WERI-Rb-1 (cell line): Measurements from ENCODE around the gene TIMP4.

Experiments used
- DNase-seq: peaks from one replicate; pipeline ENCODE4 v3.0.0-alpha.2; 2020
- H3K27ac ChIP-seq: fragments of 250-450 bp; sonication (Bioruptor Pico); 2 replicates; pipeline ENCODE4 v1.5.1; 2020; ENCODE audit warnings: mild to moderate bottlenecking, moderate library complexity
- H3K27me3 ChIP-seq: fragments of 250-450 bp; sonication (Bioruptor Pico); 2 replicates; pipeline ENCODE4 v1.5.1; 2021; ENCODE audit warnings: mild to moderate bottlenecking, low read depth, moderate library complexity; ENCODE audit not compliant: insufficient read depth, severe bottlenecking
- H3K36me3 ChIP-seq: fragments of 250-450 bp; sonication (Bioruptor Pico); 2 replicates; pipeline ENCODE4 v1.5.1; 2020; ENCODE audit warnings: mild to moderate bottlenecking, moderate library complexity
- H3K4me3 ChIP-seq: 2 replicates; pipeline ENCODE4 v1.5.1; 2011; ENCODE audit warnings: low read depth, mild to moderate bottlenecking, control low read depth, low read length
- H3K9me3 ChIP-seq: fragments of 250-450 bp; sonication (Bioruptor Pico); 2 replicates; pipeline ENCODE4 v1.5.1; 2021; ENCODE audit warnings: mild to moderate bottlenecking, moderate library complexity; ENCODE audit not compliant: severe bottlenecking
- CTCF ChIP-seq: IDR thresholded peaks from 2 replicates; pipeline ENCODE4 v1.5.1; 2011; ENCODE audit warnings: low read depth, mild to moderate bottlenecking, control low read depth, inconsistent platforms, low read length

The TIMP4 gene

GRCh38 chr3:12196684-12197083 is 38.0 kb upstream of the TIMP4 start:
- no peaks in the 10 kb centered on the region for H3K36me3 ChIP-seq
- no peaks in the 10 kb centered on the region for H3K9me3 ChIP-seq
- DNase-seq: peak; percentile 16
- H3K4me3 ChIP-seq: no peak overlapping the region
- no peak overlapping the region; the same call in 1 of the 2 replicates for H3K27ac ChIP-seq
- no peak for TF ChIP-seq CTCF
- no peaks in the 10 kb centered on the region for H3K27me3 ChIP-seq

GRCh38 chr3:12195231-12195630 is 36.5 kb upstream of the TIMP4 start:
- DNase-seq: no peak
- Histone ChIP-seq H3K36me3 (no peaks in the 10 kb centered on the region), H3K9me3 (no peaks in the 10 kb centered on the region), H3K27ac (no peak overlapping the region), H3K27me3 (no peaks in the 10 kb centered on the region), H3K4me3 (no peak overlapping the region)
- no peak for TF ChIP-seq CTCF

GRCh38 chr3:12194669-12195161 is 36.0 kb upstream of the TIMP4 start:
- peak; percentile 20 for DNase-seq
- no peak overlapping the region for H3K4me3 ChIP-seq
- no peaks in the 10 kb centered on the region for H3K27me3 ChIP-seq
- peak; percentile 70 for TF ChIP-seq CTCF
- no peak overlapping the region for H3K27ac ChIP-seq
- no peaks in the 10 kb centered on the region for H3K36me3 ChIP-seq
- no peaks in the 10 kb centered on the region for H3K9me3 ChIP-seq

- Histone ChIP-seq H3K9me3 (no peaks in the 10 kb centered on the region), H3K27ac (no peak overlapping the region), H3K36me3 (no peaks in the 10 kb centered on the region), H3K27me3 (no peaks in the 10 kb centered on the region), H3K4me3 (no peak overlapping the region)
- no peak for DNase-seq
- no peak for TF ChIP-seq CTCF
Measured at GRCh38 chr3:12194209-12194608, 35.5 kb upstream of the TIMP4 start.

- no peaks in the 10 kb centered on the region for H3K9me3 ChIP-seq
- H3K4me3 ChIP-seq: no peak overlapping the region
- DNase-seq: no peak
- no peaks in the 10 kb centered on the region for H3K27me3 ChIP-seq
- no peak overlapping the region for H3K27ac ChIP-seq
- no peaks in the 10 kb centered on the region for H3K36me3 ChIP-seq
- TF ChIP-seq CTCF: no peak
Measured at GRCh38 chr3:12193485-12194165, 34.9 kb upstream of the TIMP4 start.
